SU-DHL-6 (cell line): ENCODE data around the gene SLC44A1.

Experiments
- H2AFZ ChIP-seq: fragments of 200-600 bp; sonication (generic); 2 replicates; pipeline ENCODE4 v1.6.1; 2014; ENCODE audit warnings: low read depth, mild to moderate bottlenecking, moderate library complexity, mixed read lengths, antibody characterized with exemption, low read length; ENCODE audit not compliant: severe bottlenecking
- H3F3A ChIP-seq: fragments of 200-600 bp; shearing (Covaris generic); 2 replicates; pipeline ENCODE4 v1.6.0; 2016; ENCODE audit warnings: antibody characterized with exemption, mild to moderate bottlenecking; ENCODE audit not compliant: insufficient read depth
- H3K27ac ChIP-seq: fragments of 200-600 bp; sonication (generic); 2 replicates; pipeline ENCODE4 v1.5.1; 2016; ENCODE audit warnings: low read depth, mild to moderate bottlenecking, low read length, moderate library complexity, mixed read lengths
- H3K27me3 ChIP-seq: fragments of 200-600 bp; sonication (generic), shearing (Covaris generic); 2 replicates; pipeline ENCODE4 v1.6.0; 2014; ENCODE audit warnings: mild to moderate bottlenecking, low read length
- H3K36me3 ChIP-seq: fragments of 200-600 bp; sonication (generic); 2 replicates; pipeline ENCODE4 v1.6.1; 2014; ENCODE audit warnings: mild to moderate bottlenecking, low read length, mixed read lengths
- H3K4me2 ChIP-seq: fragments of 300-600, 200-600 bp; shearing (Covaris generic), sonication (generic); 2 replicates; pipeline ENCODE4 v1.6.0; 2014; ENCODE audit warnings: low read length, low read depth, mild to moderate bottlenecking; ENCODE audit not compliant: poor library complexity, severe bottlenecking
- H3K4me3 ChIP-seq: fragments of 200-600 bp; sonication (generic); 2 replicates; pipeline ENCODE4 v1.5.1; 2014; ENCODE audit warnings: antibody characterized with exemption, low read length, mild to moderate bottlenecking, mixed read lengths; ENCODE audit not compliant: insufficient read depth, poor library complexity, severe bottlenecking
- H3K79me2 ChIP-seq: fragments of 200-600 bp; sonication (generic); 2 replicates; pipeline ENCODE4 v1.6.1; 2014; ENCODE audit warnings: mild to moderate bottlenecking, low read length, moderate library complexity; ENCODE audit not compliant: insufficient read depth
- H3K9ac ChIP-seq: fragments of 200-600 bp; sonication (generic); 2 replicates; pipeline ENCODE4 v1.7.0; 2014; ENCODE audit warnings: mild to moderate bottlenecking, low read length
- H3K9me2 ChIP-seq: fragments of 200-600 bp; sonication (generic); replicated peaks from 2 replicates; pipeline ENCODE4 v1.6.1; 2014; ENCODE audit warnings: low read length; ENCODE audit not compliant: insufficient read depth
- H3K9me3 ChIP-seq: fragments of 200-600 bp; sonication (generic); 2 replicates; pipeline ENCODE4 v1.6.1; 2014; ENCODE audit warnings: low read length, mixed read lengths; ENCODE audit not compliant: insufficient read depth
- H4K20me1 ChIP-seq: fragments of 200-600 bp; sonication (generic); 2 replicates; pipeline ENCODE4 v1.6.1; 2014; ENCODE audit warnings: low read depth, mild to moderate bottlenecking, antibody characterized with exemption, low read length, moderate library complexity, mixed read lengths
- EZH2phosphoT487 ChIP-seq: fragments of 200-600 bp; sonication (generic), shearing (Covaris generic); conservative IDR thresholded peaks from 2 replicates; pipeline ENCODE4 v1.6.1; 2018; ENCODE audit warnings: mild to moderate bottlenecking, antibody characterized with exemption, low read length, moderate library complexity, mixed read lengths
- TF ChIP-seq, protein P1 (sequence below): fragments of 200-600 bp; sonication (generic); IDR thresholded peaks from one replicate; pipeline ENCODE4 v1.5.1; 2017; ENCODE audit warnings: antibody characterized with exemption, mild to moderate bottlenecking, low read length, moderate library complexity; ENCODE audit not compliant: insufficient read depth, poor library complexity, severe bottlenecking

Gene SLC44A1

DNA sequence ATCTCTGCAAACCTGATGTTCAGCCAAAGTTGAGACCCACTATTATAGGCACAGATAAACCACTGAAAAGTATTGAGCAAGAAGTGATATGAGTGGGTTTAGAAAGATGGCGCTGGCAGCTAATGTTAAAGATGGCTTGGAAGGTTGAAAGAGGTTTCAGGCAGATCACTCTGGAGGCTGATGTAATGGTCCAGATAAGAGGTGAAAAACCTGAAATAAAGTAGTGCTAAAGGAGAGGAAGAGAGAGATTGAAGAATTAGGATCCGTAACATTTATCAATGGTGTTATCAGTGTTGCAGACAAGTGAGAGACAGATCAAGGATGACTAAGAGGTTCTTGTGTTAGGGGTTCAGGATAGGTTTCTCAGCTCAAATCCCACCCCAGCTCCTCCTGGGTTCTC, 58.3 kb downstream of the SLC44A1 start:
- Histone ChIP-seq H3K27me3 (no peaks in the 10 kb centered on the region), H3K79me2 (no peaks in the 10 kb centered on the region), H3K36me3 (no peaks in the 10 kb centered on the region), H3K9ac (no peak overlapping the region), H3K4me2 (no peak overlapping the region), H4K20me1 (no peaks in the 10 kb centered on the region), H3K27ac (no peak overlapping the region), H3F3A (no peaks in the 10 kb centered on the region), H3K9me3 (no peaks in the 10 kb centered on the region), H2AFZ (no peak overlapping the region), H3K9me2 (no peaks in the 10 kb centered on the region), H3K4me3 (no peak overlapping the region)
- TF ChIP-seq, protein P1, sequence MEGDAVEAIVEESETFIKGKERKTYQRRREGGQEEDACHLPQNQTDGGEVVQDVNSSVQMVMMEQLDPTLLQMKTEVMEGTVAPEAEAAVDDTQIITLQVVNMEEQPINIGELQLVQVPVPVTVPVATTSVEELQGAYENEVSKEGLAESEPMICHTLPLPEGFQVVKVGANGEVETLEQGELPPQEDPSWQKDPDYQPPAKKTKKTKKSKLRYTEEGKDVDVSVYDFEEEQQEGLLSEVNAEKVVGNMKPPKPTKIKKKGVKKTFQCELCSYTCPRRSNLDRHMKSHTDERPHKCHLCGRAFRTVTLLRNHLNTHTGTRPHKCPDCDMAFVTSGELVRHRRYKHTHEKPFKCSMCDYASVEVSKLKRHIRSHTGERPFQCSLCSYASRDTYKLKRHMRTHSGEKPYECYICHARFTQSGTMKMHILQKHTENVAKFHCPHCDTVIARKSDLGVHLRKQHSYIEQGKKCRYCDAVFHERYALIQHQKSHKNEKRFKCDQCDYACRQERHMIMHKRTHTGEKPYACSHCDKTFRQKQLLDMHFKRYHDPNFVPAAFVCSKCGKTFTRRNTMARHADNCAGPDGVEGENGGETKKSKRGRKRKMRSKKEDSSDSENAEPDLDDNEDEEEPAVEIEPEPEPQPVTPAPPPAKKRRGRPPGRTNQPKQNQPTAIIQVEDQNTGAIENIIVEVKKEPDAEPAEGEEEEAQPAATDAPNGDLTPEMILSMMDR = no peak
- TF ChIP-seq EZH2phosphoT487 = no peak

DNA sequence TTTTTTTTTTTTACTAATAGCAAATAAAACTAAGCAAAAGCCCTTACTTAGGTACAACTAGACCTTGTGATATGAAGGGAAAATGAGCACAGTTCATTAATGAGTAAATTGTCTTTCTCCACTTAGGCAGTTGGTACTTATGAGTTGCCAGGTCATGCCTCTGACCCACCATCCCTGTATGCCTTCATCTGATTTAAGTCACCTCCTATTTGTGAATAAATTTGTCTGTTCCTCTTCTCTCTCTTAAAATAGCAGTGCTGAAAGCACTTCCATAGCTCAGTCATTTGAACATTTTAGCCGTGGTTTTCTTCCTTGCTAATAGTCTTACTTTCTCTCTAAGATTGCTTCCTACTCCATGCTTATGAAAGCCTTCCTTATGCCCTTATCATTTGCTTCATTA, 61.4 kb downstream of the SLC44A1 start:
- Histone ChIP-seq H4K20me1 (no peaks in the 10 kb centered on the region), H3K9me3 (no peaks in the 10 kb centered on the region), H3K9ac (no peak overlapping the region), H3K4me3 (no peak overlapping the region), H3K36me3 (no peaks in the 10 kb centered on the region), H3K9me2 (no peaks in the 10 kb centered on the region), H3F3A (no peaks in the 10 kb centered on the region), H3K27ac (no peak overlapping the region), H3K4me2 (no peak overlapping the region), H3K27me3 (no peaks in the 10 kb centered on the region), H3K79me2 (no peaks in the 10 kb centered on the region), H2AFZ (no peak overlapping the region)
- no peak for TF ChIP-seq EZH2phosphoT487
- TF ChIP-seq, protein P1 = no peak

DNA sequence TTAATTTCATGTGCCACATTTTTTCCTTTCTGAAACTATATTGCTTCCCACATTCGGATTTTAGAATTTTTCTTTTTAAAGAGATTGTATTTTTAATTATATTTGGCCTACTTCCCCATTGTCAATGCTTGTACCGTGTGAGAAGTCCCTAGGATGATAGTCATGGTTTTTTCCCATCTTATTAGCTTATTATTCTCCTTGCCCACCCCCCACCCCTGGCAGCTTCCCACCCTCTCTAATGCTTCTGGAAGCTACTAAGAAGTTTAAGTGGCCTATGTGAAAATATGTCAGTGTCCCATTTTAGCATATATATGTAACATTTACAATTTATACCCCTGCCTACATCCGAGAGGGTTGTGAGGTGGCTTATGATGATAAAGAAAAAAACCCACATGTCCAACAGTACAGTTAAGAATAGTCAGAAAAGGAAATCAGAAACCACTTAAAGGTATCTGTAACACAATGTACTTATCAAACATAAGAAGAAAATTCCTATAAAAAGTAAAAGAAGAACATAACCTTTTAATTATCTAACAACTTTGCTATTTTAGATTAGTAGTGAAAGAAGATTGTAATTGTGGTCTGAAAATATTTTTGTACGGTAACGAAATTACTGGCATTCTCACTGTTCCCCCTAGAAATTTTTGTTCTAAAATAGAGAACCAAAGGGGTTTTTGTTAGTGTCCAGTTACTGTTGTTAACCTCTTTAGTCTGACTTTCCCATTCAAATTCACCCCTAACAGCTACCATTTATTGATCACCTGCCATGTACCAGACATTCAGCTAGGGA, 62.1 kb downstream of the SLC44A1 start:
- Histone ChIP-seq H3K9me2 (no peaks in the 10 kb centered on the region), H3F3A (no peaks in the 10 kb centered on the region), H4K20me1 (no peaks in the 10 kb centered on the region), H3K27ac (no peak overlapping the region), H3K79me2 (no peaks in the 10 kb centered on the region), H3K27me3 (no peaks in the 10 kb centered on the region), H3K4me3 (no peak overlapping the region), H3K36me3 (no peaks in the 10 kb centered on the region), H3K9me3 (no peaks in the 10 kb centered on the region), H2AFZ (no peak overlapping the region), H3K4me2 (no peak overlapping the region), H3K9ac (no peak overlapping the region)
- TF ChIP-seq EZH2phosphoT487 = no peak
- TF ChIP-seq, protein P1 = no peak
